Epithelial cell of esophagus (primary cell): ENCODE measurements around the gene DMAC2L.

Source experiments
- DNase-seq: peaks from one replicate; pipeline ENCODE4 v3.0.0; 2010; ENCODE audit warnings: low read depth
- H3K4me3 ChIP-seq: 2 replicates; pipeline ENCODE4 v1.5.1; 2011; ENCODE audit warnings: mild to moderate bottlenecking, low read length, control low read depth
- TF ChIP-seq, protein P1 (sequence below): IDR thresholded peaks from 2 replicates; pipeline ENCODE4 v1.5.1; 2011; ENCODE audit warnings: low read depth, mild to moderate bottlenecking, low read length, control low read depth, inconsistent platforms; ENCODE audit not compliant: insufficient read depth; ENCODE audit errors: missing control alignments

Gene DMAC2L

DNA sequence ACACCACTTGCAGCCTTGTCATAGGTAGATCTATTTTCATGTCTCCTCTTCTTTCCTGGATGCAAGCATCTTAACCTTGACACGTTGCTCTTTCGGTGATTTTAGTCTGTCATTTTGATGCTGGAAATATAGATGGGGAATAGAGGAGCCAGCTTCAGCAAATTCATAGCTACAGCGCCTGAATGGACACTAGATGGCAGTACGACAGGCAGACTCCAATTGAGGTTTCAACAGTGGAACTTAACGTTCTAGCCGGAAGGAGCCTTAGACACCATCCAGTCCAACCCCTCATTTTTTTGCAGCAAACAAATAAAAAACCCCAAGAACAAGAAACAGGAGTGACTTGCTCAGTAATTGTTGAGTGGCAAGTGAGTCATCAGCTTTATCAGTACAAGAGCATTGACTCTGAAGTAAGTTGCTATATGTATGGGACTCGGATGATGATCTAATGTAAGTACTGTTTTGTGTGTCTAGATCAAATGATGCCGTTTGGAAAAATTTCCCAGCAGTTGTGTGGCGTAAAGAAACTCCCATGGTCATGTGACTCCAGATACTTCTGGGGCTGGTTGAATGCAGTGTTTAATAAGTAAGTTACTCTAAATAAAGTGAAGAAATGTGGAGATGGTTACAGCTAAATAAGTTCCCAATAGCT is 9.0 kb downstream of the DMAC2L start:
- TF ChIP-seq, protein P1, sequence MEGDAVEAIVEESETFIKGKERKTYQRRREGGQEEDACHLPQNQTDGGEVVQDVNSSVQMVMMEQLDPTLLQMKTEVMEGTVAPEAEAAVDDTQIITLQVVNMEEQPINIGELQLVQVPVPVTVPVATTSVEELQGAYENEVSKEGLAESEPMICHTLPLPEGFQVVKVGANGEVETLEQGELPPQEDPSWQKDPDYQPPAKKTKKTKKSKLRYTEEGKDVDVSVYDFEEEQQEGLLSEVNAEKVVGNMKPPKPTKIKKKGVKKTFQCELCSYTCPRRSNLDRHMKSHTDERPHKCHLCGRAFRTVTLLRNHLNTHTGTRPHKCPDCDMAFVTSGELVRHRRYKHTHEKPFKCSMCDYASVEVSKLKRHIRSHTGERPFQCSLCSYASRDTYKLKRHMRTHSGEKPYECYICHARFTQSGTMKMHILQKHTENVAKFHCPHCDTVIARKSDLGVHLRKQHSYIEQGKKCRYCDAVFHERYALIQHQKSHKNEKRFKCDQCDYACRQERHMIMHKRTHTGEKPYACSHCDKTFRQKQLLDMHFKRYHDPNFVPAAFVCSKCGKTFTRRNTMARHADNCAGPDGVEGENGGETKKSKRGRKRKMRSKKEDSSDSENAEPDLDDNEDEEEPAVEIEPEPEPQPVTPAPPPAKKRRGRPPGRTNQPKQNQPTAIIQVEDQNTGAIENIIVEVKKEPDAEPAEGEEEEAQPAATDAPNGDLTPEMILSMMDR, result peak; percentile 96
- H3K4me3 ChIP-seq, result peak overlapping the region; percentile 15
- peak; percentile 97 for DNase-seq

DNA sequence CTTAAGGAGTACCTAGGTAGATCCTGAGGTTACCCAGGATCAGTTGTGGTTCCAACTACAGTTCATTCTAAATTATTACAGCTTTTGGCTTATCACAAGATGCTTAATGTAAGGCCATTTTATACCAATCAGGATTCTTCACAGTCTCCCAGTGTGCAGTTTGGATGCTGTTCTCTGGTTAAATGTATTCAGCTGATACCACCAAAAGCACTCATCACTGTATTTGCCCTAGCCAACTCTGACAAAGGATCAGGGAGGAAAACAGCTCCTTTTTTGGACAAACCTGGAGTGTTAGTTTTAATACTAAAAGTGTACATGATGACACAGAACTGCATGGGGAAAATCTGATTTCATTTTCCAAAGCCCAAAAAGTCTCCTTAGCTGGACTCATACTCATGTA is 19.5 kb downstream of the DMAC2L start:
- no peak for DNase-seq
- TF ChIP-seq, protein P1, result no peak
- H3K4me3 ChIP-seq, result no peak overlapping the region

DNA sequence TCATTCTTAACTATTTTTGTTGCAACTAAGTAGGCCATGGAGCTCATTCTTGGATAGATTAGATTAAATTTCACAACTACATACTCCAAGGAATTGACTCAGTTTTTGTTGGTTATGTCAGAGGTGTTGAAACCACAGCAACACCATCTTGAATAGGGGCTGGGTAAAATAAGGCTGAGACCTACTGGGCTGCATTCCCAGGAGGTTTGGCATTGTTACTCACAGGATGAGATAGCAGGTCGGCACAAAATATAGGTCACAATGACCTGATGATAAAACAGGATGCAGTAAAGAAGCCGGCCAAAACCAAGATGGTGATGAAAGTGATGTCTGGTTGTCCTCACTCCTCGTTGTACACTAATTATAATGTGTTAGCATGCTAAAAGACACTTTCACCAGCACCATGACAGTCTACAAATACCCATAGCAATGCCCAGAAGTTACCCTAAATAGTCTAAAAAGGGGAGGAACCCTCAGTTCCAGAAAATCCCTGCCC is 20.9 kb downstream of the DMAC2L start:
- DNase-seq, result peak; percentile 93
- TF ChIP-seq, protein P1, result no peak

DNA sequence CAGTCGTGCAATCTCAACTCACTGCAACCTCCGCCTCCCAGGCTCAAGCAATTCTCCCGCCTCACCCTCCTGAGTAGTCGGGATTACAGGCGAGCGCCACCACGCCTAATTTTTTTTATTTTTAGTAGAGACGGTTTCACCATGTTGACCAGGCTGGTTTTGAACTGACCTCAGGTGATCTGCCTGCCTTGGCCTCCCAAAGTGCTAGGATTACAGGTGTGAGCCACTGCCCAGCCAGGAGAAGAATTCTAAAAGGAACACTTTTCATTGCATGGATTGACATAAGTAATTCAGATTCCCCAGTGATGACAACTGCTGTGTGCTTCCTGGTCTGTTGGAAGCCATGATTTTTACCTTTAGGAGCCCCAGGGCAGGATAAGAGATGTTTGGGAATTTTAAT is 22.1 kb downstream of the DMAC2L start:
- TF ChIP-seq, protein P1, result no peak
- H3K4me3 ChIP-seq, result no peak overlapping the region
- DNase-seq, result peak; percentile 14

More for the DNA sequence above, 20.9 kb downstream of the DMAC2L start:
- H3K4me3 ChIP-seq, result no peak overlapping the region

DNA sequence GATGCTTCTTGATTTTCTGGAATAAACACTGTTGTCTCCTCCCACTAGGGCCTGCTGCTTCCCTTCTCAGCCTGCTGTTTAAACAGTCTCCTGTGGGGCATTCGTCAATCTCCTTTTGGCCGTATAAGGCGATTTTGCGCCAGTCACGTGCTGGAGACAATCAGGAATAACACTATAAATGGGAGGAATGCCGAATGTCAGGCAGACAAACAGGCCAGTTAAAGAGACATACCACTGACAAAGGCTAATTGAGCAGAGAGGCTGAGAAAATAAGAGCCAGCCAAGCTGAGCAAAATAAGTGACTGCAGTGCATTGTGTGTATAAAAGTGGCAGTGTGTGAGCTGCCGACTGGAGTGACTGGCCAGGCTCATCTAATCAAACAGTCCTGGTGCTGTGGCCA is 23.3 kb downstream of the DMAC2L start:
- TF ChIP-seq, protein P1, result no peak
- DNase-seq, result peak; percentile 12
- no peak overlapping the region for H3K4me3 ChIP-seq

DNA sequence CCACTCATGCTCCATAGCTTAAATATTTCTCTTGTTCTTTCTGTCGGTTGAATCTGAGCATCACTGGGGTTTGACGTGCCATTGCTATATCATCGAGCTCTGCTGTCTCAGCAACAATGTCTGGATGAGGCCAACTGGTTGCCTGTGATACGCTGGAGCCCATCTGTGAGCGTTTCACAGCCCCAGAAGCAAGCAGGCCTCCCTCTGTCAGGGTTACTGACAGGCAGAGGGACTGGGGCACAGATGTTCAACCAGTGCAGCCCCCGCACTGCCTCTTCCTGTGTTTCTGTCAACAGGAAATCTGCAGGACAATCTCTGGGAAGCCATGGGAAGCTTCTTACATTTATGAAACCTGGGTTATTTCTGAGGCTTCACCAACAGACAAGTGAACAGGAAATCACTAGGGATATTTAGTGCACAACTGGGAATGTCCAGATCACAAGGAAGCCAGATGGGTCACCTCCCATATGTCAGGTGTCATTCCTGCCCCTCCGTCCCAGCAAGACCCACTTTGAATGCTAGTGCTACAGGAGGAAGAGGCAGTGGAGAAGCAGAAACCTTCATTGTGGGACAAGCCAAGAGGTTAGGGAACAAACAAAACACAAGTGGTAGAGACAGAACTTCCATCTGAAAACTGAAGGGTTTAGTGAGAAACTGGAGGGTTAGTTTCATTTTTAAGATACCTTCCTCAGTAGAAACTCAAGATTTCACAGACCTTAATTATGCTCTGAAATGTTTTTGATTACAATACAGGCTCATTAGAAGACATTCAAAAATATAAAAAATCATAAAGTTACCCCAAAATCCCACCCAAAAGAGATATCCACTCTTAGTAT is 24.1 kb downstream of the DMAC2L start:
- no peak for DNase-seq
- H3K4me3 ChIP-seq, result no peak overlapping the region
- TF ChIP-seq, protein P1, result no peak
